Upper lobe of left lung (tissue), 4 donors: ENCODE data around the gene SLC25A21.

Experiments used
- CTCF ChIP-seq, 6 experiments: fragments of 450-650 bp in 4 of 6; fragments of 200-600 bp in 2 of 6; sonication (generic) in 2 of 6; IDR thresholded peaks; one replicate each; pipeline ENCODE4 v1.5.1; 2016 to 2019; ENCODE audit warnings: antibody characterized with exemption in 6 of 6
- EP300 ChIP-seq, 4 donors: sonication (generic); formaldehyde crosslinking; IDR thresholded peaks; one replicate each; pipeline ENCODE4 v1.5.1; 2017; ENCODE audit warnings: antibody characterized with exemption in 4 of 4, control low read depth in 2 of 4
- POLR2A ChIP-seq, 4 donors: fragments of 450-650 bp; IDR thresholded peaks; one replicate each; pipeline ENCODE4 v1.5.1; 2016 to 2017; ENCODE audit warnings: antibody characterized with exemption in 4 of 4, mild to moderate bottlenecking in 2 of 4
- POLR2AphosphoS5 ChIP-seq, 2 donors: sonication (generic); formaldehyde crosslinking; IDR thresholded peaks; one replicate each; pipeline ENCODE4 v1.5.1; 2017; ENCODE audit warnings: antibody characterized with exemption in 2 of 2

- TF ChIP-seq CTCF (IDR thresholded peaks at IDR 0.05) (no peak), EP300 (IDR thresholded peaks at IDR 0.05) (no peak), POLR2A (IDR thresholded peaks at IDR 0.05) (no peak), POLR2AphosphoS5 (IDR thresholded peaks at IDR 0.05) (no peak)
Observed at GRCh38 chr14:37153005-37153404, 19.4 kb downstream of the SLC25A21 start.
